ENCODE data around the gene TNIP2.

Gene TNIP2

GRCh38 chr4:2702361-2702760, 53.8 kb downstream of the TNIP2 start:
- TF ChIP-seq CTCF (conservative IDR thresholded peaks at IDR 0.05; ENCODE audit: low read depth, low read length): no peak

DNA sequence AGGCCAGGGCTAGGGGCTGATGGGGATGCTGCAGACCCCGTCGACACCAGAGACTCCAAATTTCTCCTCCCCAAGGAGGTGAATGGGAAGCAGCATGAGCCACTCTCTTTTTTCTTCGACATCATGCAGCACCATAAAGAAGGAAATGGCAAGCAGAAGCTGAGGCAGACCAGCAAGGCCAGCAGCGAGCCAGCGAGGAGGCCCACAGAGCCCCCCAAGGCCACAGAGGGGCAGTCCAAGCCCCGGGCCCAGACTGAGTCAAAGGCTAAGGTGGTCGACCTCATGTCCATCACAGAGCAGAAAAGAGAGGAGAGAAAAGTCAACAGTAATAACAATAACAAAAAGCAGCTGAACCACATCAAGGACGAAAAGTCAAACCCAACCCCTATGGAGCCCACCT, 56.1 kb downstream of the TNIP2 start:
- H3K27ac ChIP-seq: no peak overlapping the region
- no peak for TF ChIP-seq CTCF (conservative IDR thresholded peaks at IDR 0.05; ENCODE audit: low read depth, low read length)
- H3K4me1 ChIP-seq (ENCODE audit: low read depth, poor library complexity, severe bottlenecking): peaks cover 32% of the 10 kb centered on the region
- H3K4me2 ChIP-seq: no peak overlapping the region
- no peaks in the 10 kb centered on the region for H3K36me3 ChIP-seq (ENCODE audit: insufficient read depth)
- H2AFZ ChIP-seq (ENCODE audit: low read depth): no peak overlapping the region
- no peaks in the 10 kb centered on the region for H3K79me2 ChIP-seq (ENCODE audit: insufficient read depth, low read depth)
- no peaks in the 10 kb centered on the region for H4K20me1 ChIP-seq (ENCODE audit: insufficient read depth)
- no peak overlapping the region for H3K4me3 ChIP-seq (IDR thresholded peaks at IDR 0.05; ENCODE audit: insufficient read depth, low read depth, low read length)
- no peaks in the 10 kb centered on the region for H3K27me3 ChIP-seq (ENCODE audit: insufficient read depth, low read depth)
- H3K9ac ChIP-seq: no peak overlapping the region

More at GRCh38 chr4:2702361-2702760, 53.8 kb downstream of the TNIP2 start:
- no peak overlapping the region for H2AFZ ChIP-seq (ENCODE audit: low read depth)
- H3K4me1 ChIP-seq (ENCODE audit: low read depth, poor library complexity, severe bottlenecking): peaks cover 9% of the 10 kb centered on the region
- H3K27ac ChIP-seq: no peak overlapping the region
- H4K20me1 ChIP-seq (ENCODE audit: insufficient read depth): no peaks in the 10 kb centered on the region
- H3K79me2 ChIP-seq (ENCODE audit: insufficient read depth, low read depth): no peaks in the 10 kb centered on the region
- no peaks in the 10 kb centered on the region for H3K36me3 ChIP-seq (ENCODE audit: insufficient read depth)
- H3K27me3 ChIP-seq (ENCODE audit: insufficient read depth, low read depth): no peaks in the 10 kb centered on the region
- H3K9ac ChIP-seq: no peak overlapping the region
- H3K4me2 ChIP-seq: no peak overlapping the region
- H3K4me3 ChIP-seq (IDR thresholded peaks at IDR 0.05; ENCODE audit: insufficient read depth, low read depth, low read length): no peak overlapping the region

DNA sequence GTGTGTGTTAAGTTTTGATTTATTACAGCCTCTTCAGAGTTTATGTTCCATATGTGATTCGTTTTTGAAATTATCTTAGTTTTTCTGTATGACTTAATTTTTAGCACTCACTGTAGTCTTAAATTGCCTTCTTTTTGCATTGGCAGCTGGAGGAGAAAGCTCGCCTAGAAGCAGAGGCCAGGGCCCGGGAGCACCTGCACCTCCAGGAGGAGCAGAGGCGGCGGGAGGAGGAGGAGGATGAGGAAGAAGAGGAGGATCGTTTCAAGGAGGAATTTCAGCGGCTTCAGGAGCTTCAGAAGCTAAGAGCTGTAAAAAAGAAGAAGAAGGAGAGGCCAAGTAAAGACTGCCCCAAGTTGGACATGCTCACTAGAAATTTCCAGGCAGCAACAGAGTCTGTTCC, 56.6 kb downstream of the TNIP2 start:
- Histone ChIP-seq H3K36me3 (ENCODE audit: insufficient read depth) (no peaks in the 10 kb centered on the region), H2AFZ (ENCODE audit: low read depth) (no peak overlapping the region), H3K79me2 (ENCODE audit: insufficient read depth, low read depth) (no peaks in the 10 kb centered on the region), H3K27ac (no peak overlapping the region), H4K20me1 (ENCODE audit: insufficient read depth) (no peaks in the 10 kb centered on the region), H3K9ac (no peak overlapping the region), H3K27me3 (ENCODE audit: insufficient read depth, low read depth) (no peaks in the 10 kb centered on the region), H3K4me3 (IDR thresholded peaks at IDR 0.05; ENCODE audit: insufficient read depth, low read depth, low read length) (no peak overlapping the region), H3K4me1 (ENCODE audit: low read depth, poor library complexity, severe bottlenecking) (peaks cover 32% of the 10 kb centered on the region), H3K4me2 (no peak overlapping the region)
- TF ChIP-seq CTCF (conservative IDR thresholded peaks at IDR 0.05; ENCODE audit: low read depth, low read length): no peak

- Histone ChIP-seq H3K27ac (no peak overlapping the region), H2AFZ (ENCODE audit: low read depth) (no peak overlapping the region), H3K9ac (no peak overlapping the region), H3K27me3 (ENCODE audit: insufficient read depth, low read depth) (no peaks in the 10 kb centered on the region), H3K79me2 (ENCODE audit: insufficient read depth, low read depth) (no peaks in the 10 kb centered on the region), H3K4me2 (no peak overlapping the region), H4K20me1 (ENCODE audit: insufficient read depth) (no peaks in the 10 kb centered on the region), H3K4me3 (IDR thresholded peaks at IDR 0.05; ENCODE audit: insufficient read depth, low read depth, low read length) (no peak overlapping the region), H3K36me3 (ENCODE audit: insufficient read depth) (no peaks in the 10 kb centered on the region), H3K4me1 (ENCODE audit: low read depth, poor library complexity, severe bottlenecking) (peaks cover 32% of the 10 kb centered on the region)
- TF ChIP-seq CTCF (conservative IDR thresholded peaks at IDR 0.05; ENCODE audit: low read depth, low read length): no peak
Observed at GRCh38 chr4:2698951-2699505, 57.1 kb downstream of the TNIP2 start.

Measured in KMS-11 (cell line).